ENCODE measurements around the gene SLC23A1.
"Not testable (repeated sequence)": the region's sequence is repeated elsewhere in the genome, so short reads cannot be mapped to it uniquely, and the experiment has no call there.

Gene SLC23A1

GRCh38 chr5:139383275-139383992 is at the start of gene SLC23A1:
SLC23A1 (minus strand) TSS chr5:139383297; CDS start chr5:139383253, 44 bp downstream.
- DNase-seq = no peak

GRCh38 chr5:139431706-139432105 is 48.6 kb upstream of the SLC23A1 start:
- DNase-seq = no peak

GRCh38 chr5:139430015-139430414 is 46.9 kb upstream of the SLC23A1 start:
- no peak for DNase-seq

- no peak for DNase-seq
Measured at GRCh38 chr5:139426203-139426885, 43.2 kb upstream of the SLC23A1 start.

GRCh38 chr5:139425497-139425896 is 42.4 kb upstream of the SLC23A1 start:
- DNase-seq = no peak

GRCh38 chr5:139422307-139422893 is 39.3 kb upstream of the SLC23A1 start:
- DNase-seq = peak; percentile 66

- DNase-seq = no peak
Measured at GRCh38 chr5:139419226-139420192, 36.4 kb upstream of the SLC23A1 start.

- DNase-seq = no peak
Measured at GRCh38 chr5:139418793-139419192, 35.7 kb upstream of the SLC23A1 start.

GRCh38 chr5:139417214-139417613 is 34.1 kb upstream of the SLC23A1 start:
- DNase-seq = no peak

- DNase-seq = no peak
Measured at GRCh38 chr5:139416651-139417050, 33.6 kb upstream of the SLC23A1 start.

- no peak for DNase-seq
Measured at GRCh38 chr5:139415869-139416268, 32.8 kb upstream of the SLC23A1 start.

GRCh38 chr5:139415221-139415861 is 32.2 kb upstream of the SLC23A1 start:
- no peak for DNase-seq

- DNase-seq = no peak
Measured at GRCh38 chr5:139414581-139415130, 31.6 kb upstream of the SLC23A1 start.

GRCh38 chr5:139413963-139414362 is 30.9 kb upstream of the SLC23A1 start:
- DNase-seq = no peak

- no peak for DNase-seq
Measured at GRCh38 chr5:139413153-139413552, 30.1 kb upstream of the SLC23A1 start.

DNA sequence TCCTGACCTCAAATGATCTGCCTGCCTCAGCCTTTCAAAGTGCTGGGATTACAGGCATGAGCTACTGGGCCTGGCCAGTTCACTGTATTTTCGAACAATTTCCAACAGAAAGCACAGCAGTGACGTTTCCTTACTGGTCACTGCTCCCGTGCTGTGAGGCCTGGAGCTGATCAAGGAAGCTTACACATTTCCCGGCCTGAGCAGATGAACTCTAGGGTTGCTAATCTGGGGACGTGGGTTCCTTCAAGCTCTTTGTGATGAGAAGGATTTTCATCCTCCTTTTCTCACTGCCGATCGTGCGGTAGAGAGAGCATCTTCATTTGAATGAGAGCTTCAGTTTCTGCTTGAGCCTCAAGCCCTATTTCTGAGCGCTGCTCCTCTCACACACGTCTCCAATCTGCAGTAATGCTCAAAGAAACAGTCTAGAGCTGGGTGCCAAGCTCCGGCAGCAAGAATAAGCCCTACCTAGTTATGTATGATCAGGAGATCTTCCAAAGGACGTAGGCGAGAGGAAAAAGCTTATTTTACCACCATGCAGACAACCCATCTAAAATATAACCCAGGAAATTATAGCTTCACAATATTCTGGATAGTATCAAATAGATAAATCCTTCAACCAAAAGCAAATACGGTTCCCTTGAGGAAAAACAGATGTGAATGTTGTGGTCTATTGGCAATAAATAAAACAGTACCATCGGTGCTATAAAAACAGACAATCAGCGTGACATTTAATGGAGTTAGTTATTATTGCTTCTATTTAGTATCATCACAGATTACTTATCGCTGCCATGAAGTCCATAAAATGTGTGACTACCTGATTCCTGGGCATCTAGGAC is 28.1 kb upstream of the SLC23A1 start:
- DNase-seq = no peak

DNA sequence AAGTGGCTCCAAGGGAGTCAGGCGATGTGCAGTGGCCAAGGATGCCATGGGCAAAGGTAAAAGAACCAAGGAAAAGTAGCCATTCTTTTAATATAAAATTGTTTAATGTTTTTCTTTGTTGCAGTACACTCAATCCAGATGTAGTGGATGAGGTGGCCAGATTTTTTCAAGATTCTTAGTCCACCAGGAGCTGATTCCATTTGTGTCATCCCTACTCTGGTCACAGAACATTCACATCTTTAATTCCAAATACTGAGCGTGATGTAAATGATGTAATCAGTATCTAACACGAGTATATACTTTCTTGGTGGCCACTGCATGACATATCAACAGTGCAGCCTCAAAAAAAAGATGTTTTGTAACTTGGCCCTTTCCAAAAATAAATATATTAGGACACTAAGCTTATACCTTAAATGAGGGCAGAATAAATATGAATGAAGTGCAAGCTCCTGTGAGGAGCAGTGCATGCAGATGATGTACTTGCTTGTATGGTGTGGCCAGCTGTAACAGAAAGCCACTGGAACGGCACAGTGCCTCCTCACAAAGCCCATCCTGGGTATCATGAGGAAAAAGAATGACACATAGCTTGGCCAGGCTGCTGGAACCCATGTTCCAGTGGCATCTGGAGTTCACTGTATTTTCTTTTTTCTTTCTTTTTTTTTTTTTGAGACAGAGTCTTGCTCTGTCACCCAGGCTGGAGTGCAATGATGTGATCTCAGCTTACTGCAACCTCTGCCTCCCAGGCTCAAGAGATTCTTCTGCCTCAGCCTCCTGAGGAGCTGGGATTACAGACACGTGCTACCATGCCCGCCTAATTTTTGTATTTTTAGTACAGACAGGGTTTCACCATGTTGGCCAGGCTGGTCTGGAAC is 27.3 kb upstream of the SLC23A1 start:
- no peak for DNase-seq

DNA sequence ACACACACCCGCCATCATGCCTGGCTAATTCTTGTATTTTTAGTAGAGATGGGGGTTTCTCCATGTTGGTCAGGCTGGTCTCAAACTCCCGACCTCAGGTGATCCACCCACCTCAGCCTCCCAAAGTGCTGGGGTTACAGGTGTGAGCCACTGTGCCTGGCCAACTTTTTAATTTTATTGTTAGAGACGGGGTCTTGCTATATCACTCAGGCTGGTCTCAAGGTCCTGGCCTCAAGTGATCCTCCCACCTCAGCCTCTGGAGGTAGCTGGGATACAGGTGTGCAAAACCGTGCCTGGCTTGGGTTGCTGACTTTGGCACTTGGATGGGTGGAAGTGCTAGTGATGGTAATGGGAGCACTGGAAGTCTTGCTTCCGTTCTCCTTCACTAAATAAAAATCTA is 26.0 kb upstream of the SLC23A1 start:
- DNase-seq = not testable (repeated sequence)

DNA sequence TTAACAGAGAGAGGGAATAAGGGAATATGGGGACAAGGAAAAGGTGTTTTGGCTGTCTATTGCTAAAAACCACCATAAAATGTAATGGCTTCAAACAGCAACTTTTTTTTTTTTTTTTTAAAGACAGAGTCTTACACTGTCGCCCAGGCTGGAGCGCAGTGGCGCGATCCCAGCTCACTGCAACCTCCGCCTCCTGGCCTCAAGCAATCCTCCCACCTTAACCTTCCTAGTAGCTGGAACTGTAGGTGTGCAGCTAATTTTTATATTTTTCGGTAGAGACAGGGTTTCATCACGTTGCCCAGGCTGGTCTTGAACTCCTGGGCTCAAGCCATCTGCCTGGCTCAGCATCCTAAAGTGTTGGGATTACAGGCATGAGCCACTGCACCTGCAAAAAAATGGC is 25.1 kb upstream of the SLC23A1 start:
- no peak for DNase-seq

DNA sequence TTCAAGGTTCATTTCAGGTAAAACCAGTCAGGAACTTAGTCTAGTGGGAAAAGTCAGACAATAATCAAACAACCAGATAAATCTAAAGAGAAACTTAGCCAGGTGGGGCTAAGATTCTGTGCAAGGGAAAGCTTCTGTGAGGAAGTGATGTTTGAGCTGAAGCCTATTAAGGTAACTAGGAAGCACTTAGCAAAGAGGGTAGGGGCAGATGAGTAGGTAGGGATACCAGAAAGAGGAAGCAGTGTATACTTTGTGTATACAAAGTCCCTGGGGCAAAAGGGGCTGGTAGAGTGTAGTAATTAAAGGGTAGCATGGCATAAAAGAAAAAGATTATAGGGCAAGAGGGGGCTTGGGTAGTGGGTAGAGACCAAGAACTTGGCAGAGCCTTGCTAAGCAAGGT is 24.4 kb upstream of the SLC23A1 start:
- DNase-seq = no peak
